ENCODE results near the gene GRIP2.

- TF ChIP-seq, protein P1, sequence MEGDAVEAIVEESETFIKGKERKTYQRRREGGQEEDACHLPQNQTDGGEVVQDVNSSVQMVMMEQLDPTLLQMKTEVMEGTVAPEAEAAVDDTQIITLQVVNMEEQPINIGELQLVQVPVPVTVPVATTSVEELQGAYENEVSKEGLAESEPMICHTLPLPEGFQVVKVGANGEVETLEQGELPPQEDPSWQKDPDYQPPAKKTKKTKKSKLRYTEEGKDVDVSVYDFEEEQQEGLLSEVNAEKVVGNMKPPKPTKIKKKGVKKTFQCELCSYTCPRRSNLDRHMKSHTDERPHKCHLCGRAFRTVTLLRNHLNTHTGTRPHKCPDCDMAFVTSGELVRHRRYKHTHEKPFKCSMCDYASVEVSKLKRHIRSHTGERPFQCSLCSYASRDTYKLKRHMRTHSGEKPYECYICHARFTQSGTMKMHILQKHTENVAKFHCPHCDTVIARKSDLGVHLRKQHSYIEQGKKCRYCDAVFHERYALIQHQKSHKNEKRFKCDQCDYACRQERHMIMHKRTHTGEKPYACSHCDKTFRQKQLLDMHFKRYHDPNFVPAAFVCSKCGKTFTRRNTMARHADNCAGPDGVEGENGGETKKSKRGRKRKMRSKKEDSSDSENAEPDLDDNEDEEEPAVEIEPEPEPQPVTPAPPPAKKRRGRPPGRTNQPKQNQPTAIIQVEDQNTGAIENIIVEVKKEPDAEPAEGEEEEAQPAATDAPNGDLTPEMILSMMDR (conservative IDR thresholded peaks at IDR 0.05 in 1 of 2, IDR thresholded peaks at IDR 0.05 in 1 of 2; ENCODE audit: low read depth in 1 of 2, low read length in 2 of 2), result no peak
- no peak for TF ChIP-seq EZH2 (IDR thresholded peaks at IDR 0.05; ENCODE audit: low read length, missing control alignments)
These were observed 7.6 kb upstream of the GRIP2 start for GRCh38 chr3:14547693-14548092.
